NK-92 (cell line): Measurements from ENCODE around the gene VPS11.
"Not testable (repeated sequence)": the region's sequence is repeated elsewhere in the genome, so short reads cannot be mapped to it uniquely, and the experiment has no call there.

ENCODE experiments used
- DNase-seq: peaks from one replicate; lab custom pipeline; 2025; ENCODE audit not compliant: unreplicated experiment; lab: John Stamatoyannopoulos, UW

VPS11 gene

GRCh38 chr11:119101759-119102423, 34.3 kb downstream of the VPS11 start, which contains the start of gene DPAGT1:
Gene DPAGT1, minus strand, starts transcription at chr11:119101853. Its CDS starts 198 bp downstream, at chr11:119101655.
- no peak for DNase-seq

DNA sequence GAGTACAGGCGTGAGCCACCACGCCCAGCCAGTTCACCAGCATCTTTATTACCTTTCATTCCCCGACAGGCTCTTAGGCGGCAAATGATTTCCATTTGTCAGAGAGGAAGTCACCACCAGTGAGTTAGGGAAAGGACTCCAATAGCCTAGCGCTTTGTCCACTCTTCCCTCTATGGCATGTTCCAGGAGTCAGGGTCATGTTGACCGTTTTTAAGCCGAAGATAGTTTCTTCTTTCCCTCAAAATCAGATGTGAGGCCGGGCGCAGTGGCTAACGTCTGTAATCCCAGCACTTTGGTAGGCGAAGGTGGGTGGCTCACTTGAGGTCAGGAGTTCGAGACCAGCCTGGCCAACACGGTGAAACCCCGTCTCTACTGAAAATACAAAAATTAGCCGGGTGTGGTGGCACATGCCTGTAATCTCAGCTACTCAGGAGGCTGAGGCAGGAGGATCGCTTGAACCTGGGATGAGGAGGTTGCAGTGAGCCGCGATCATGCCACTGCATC, 35.6 kb downstream of the VPS11 start:
- not testable (repeated sequence) for DNase-seq

DNA sequence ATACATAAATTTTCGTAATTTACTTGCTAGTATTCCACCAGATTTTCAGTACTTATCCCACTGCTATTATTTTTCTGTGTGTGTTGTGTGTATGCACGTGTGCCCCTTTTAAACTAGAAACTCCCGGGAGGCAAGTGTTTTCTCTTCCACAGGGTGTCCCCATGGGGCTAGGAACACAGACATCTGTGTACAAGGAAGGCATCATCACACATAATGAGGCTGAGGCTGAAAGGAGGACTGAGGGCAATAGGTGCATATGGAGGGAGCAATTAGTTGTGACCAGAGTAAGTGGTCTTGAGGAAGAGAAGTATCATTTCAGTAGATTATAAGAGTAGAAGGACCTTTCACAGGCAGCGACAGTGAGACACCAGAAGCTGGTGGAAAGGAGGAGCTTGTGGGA, 36.2 kb downstream of the VPS11 start:
- DNase-seq = no peak

GRCh38 chr11:119106564-119107537, 39.2 kb downstream of the VPS11 start, which contains the start of gene C2CD2L:
Gene C2CD2L, plus strand, starts transcription at chr11:119107344. Its CDS starts 398 bp downstream, at chr11:119107742.
- peak; percentile 64 for DNase-seq

GRCh38 chr11:119107538-119108145, 40.0 kb downstream of the VPS11 start:
- no peak for DNase-seq

DNA sequence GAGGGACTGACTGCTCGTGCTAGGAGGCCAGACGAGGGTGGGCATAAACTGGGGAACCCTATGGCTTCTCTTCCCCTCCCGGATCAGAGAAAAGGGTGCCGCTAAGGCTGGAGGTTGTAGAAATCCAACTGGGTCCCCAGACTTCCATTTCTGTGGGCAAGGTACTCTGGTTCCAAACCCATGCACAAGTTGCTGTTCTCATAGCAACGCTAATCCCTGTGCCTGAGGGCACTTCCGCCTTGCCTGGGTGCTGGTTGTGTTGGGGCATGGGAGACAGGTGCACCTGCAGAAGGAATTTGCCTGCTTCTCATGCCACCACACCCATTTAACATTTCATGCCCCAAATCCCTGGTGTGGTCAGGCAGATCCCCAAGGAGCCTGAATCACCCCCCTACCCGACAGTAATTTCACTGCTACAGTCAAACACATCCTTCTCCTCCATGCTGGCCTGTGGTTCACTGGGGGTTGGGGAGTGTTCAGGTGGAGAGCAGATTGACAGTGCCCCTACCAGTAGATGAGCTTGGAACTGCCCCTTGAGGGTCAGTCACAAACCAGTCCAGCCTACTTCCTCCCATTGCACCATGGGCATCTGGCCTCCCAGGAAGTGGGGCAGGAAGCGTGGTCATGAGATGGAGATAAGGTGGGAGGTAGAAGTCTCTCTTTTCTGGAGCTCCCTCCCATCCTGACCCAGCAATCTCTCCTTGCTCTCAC, 40.7 kb downstream of the VPS11 start:
- no peak for DNase-seq

GRCh38 chr11:119108857-119109221, 41.2 kb downstream of the VPS11 start:
- no peak for DNase-seq

DNA sequence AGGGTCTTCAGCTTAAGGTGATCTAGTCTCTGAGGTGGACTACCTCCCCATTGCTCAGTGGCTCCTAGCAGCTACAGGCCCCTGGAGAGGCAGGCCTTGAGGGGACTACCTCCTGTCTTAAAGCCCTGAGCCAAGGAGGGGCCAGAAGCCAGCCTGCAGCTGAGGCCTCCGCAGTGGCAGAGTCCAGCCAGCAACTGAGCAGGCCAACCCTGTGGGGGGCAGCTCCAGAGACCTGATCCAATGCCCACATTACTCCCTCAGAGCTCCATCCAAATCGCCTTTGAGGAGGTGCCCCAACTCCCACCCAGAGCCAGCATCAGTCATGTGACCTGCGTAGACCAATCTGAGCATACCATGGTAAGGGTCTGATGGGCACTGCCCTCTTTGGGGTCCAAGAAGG, 42.2 kb downstream of the VPS11 start:
- no peak for DNase-seq

GRCh38 chr11:119110439-119110838, 42.8 kb downstream of the VPS11 start:
- DNase-seq = no peak

DNA sequence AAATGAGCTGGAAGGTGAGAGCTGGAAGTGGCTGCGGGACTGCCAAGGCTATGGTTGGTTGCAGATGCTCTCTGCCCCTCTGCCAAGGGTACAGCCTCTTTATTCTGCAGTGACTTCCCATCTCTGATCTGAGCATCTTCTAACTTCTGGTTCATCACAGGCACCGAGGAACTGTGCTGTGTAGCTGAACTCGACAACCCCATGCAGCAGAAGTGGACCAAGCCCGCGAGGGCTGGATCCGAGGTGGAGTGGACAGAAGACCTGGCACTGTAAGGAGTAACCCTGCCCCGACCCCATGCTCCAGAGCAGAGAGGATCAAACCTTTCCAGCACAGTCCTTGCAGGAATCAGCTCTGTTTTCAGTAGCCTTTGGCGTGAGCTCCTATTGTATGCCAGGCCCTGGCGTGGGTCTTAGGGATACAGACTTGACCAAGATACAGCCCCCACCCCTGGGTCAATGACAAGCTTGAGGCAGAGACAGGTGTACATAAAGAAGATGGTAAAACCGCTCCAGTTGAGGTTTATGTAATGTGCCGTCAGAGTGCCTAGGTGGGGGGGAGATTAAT, 43.8 kb downstream of the VPS11 start:
- no peak for DNase-seq

DNA sequence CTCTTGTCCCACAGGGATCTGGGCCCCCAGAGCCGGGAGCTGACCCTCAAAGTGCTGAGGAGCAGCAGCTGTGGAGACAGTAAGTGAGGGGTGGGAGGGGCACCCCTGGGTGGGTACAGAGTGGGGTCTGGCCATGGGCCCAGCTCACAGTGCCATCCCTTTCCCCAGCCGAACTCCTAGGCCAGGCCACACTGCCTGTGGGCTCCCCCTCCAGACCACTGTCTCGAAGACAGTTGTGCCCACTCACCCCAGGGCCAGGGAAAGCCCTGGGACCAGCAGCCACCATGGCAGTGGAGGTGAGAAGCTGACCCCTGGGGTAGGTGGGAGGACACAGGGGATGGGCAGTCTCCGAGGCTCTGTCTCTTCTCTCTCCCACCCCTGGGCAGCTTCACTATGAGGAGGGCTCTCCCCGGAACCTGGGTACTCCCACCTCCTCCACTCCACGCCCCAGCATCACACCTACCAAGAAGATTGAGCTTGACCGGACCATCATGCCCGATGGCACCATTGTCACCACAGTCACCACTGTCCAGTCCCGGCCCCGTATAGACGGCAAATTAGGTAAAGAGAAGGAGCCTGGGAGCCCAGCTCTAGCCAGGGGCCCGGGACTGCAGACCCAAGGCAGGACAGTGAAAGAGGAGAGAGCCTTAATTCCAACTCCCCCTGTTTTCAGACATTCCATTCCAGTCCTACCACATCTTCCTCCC, 44.8 kb downstream of the VPS11 start:
- DNase-seq = no peak

DNA sequence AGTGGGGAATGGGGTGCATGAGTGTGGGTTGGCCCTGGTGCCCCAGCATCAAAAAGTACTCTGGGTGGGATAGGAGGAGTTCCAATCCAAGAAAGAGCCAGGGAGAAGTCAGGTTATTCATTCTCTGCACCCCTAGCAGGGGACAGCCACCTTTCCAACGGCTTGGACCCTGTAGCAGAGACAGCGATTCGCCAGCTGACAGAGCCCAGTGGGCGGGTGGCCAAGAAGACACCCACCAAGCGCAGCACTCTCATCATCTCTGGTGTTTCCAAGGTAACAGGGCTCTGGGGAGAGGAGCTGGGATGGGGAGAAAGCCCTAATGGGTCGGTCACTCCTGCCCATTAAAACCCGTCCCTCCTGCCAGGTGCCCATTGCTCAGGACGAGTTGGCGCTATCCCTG, 46.1 kb downstream of the VPS11 start:
- DNase-seq = no peak

DNA sequence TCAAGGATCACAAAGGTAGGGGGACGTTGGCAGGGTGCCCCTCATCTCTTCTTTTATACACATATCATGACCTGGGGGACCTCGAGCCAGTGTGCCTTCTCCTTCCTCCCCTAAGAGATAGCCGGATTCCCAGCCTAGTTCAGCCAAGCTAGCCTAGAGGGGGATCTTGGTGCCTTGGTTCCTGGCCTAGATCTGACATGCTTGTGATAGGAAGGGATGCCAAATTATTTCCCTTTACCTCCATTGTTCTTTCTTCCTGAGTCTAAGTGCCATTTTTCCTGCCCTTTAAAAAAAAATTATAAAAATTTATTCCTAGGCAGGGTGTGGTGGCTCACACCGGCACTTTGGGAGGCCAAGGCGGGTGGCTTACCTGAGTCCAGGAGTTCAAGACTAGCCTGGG, 46.7 kb downstream of the VPS11 start:
- no peak for DNase-seq

DNA sequence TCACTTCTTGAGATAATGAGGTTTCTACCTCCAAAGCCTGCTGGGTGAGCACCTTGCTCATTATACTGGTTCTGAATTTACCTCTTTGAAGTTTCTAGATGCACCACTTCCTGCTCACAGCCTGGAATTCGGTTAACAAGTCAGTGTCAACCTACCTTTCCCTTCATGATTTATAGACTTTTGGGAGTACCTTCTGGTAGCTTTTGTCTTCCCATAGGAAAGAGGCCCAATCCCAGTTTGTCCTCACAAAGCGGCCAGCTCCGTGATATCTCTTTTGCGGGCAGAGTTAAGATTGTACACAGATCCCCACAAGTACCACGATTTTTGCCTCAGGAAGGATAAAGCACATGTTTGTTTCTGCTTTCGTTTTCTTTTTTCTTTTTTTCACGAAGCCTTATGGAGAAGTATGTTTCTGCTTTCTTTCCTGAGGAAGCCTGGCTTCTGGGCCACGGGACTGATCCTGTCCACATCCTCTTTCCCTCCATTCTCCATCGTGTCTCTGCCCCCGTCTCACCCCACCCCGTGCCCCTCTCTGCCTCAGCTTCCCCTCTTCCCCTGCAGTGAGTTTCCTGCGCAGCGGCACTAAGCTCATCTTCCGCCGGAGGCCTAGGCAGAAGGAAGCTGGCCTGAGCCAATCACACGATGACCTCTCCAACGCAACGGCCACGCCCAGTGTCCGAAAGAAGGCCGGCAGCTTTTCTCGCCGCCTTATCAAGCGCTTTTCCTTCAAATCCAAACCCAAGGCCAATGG, 48.0 kb downstream of the VPS11 start:
- no peak for DNase-seq

GRCh38 chr11:119116235-119116594, 48.6 kb downstream of the VPS11 start:
- no peak for DNase-seq

- DNase-seq = no peak
These were observed 49.0 kb downstream of the VPS11 start for GRCh38 chr11:119116601-119117000.

DNA sequence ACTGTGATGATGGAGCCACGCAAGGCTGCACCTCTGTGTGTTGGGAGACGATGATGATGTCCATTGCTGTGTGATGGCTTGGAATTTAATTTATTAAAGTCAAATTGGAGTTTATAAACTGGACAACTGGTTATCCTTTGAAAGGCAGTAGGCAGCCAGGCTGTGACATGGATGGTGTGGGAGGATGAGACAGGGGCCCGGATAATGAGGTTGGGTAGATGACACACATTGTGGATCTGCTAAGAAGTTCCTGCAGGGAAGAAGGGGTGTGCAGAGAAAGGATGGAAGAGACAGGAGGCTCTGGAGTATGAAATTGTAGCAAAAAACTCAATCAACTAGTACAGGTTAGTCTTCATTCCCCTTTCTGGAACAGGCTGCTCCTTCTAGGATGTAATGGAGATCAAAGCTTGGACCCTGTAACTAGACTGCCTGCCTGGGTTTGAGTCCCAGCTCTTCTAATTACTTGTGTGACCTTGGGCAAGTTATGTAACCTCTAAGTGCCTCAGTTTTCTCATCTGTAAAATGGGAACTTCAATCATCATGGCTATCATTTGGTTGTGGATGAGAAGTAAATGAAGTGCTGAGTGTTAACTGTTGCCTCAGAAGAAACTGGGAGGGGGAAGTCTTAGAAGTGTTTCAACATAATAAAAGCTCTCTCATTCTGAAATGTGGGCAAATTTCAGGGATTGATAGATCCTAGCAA, 49.5 kb downstream of the VPS11 start:
- DNase-seq = no peak

GRCh38 chr11:119118227-119118626, 50.6 kb downstream of the VPS11 start:
- no peak for DNase-seq

DNA sequence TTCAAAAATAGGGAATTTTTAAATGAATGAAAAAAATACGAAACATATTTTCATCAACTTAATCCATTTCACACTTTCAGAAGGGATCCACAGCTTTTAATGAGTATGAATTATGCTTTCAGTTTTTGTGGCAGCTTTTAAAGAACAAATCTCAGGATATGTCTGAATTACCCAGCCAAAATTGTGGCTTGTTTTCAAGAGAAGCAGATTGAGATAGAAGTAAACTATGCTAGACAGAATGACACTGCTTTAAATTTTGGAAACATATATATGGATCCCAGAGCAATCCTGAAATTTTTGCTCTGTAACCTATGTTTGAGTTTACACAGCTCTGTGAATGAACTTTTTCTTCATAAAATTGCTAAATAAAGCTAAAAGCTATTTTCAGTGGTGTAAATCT, 51.3 kb downstream of the VPS11 start:
- no peak for DNase-seq
